Liver (tissue), 3 donors: ENCODE measurements around the gene BOLA2B.

Experiments used
- EGR1 ChIP-seq, 2 donors: IDR thresholded peaks; 2 replicates each; pipeline ENCODE4 v1.6.1; 2016 to 2018; ENCODE audit warnings: antibody characterized with exemption in 2 of 2, low read depth in 2 of 2
- FOXA1 ChIP-seq: IDR thresholded peaks from 2 replicates; pipeline ENCODE4 v1.6.1; 2016; ENCODE audit warnings: antibody characterized with exemption
- GABPA ChIP-seq, 2 donors: IDR thresholded peaks in 1 of 2; conservative IDR thresholded peaks in 1 of 2; 2 replicates each; pipeline ENCODE4 v1.6.1; 2016; ENCODE audit warnings: antibody characterized with exemption in 2 of 2, mild to moderate bottlenecking in 1 of 2, moderate library complexity in 1 of 2
- HNF4G ChIP-seq: IDR thresholded peaks from 2 replicates; pipeline ENCODE4 v1.6.1; 2016; ENCODE audit warnings: antibody characterized with exemption
- JUND ChIP-seq, 2 donors: IDR thresholded peaks; 2 replicates each; pipeline ENCODE4 v1.6.1; 2016; ENCODE audit warnings: antibody characterized with exemption in 2 of 2
- RAD21 ChIP-seq, 2 donors: IDR thresholded peaks; 2 replicates each; pipeline ENCODE4 v1.6.1; 2016; ENCODE audit warnings: antibody characterized with exemption in 2 of 2, mild to moderate bottlenecking in 2 of 2
- REST ChIP-seq: IDR thresholded peaks from 2 replicates; pipeline ENCODE4 v1.6.1; 2016; ENCODE audit warnings: antibody characterized with exemption, mild to moderate bottlenecking
- RXRA ChIP-seq, 2 donors: IDR thresholded peaks; 2 replicates each; pipeline ENCODE4 v1.6.1; 2017 to 2018; ENCODE audit warnings: antibody characterized with exemption in 2 of 2, mild to moderate bottlenecking in 1 of 2
- SP1 ChIP-seq: IDR thresholded peaks from 2 replicates; pipeline ENCODE4 v1.6.1; 2018; ENCODE audit warnings: antibody characterized with exemption, mild to moderate bottlenecking
- TAF1 ChIP-seq: conservative IDR thresholded peaks from 2 replicates; pipeline ENCODE4 v1.6.1; 2016; ENCODE audit warnings: antibody characterized with exemption, mild to moderate bottlenecking
- YY1 ChIP-seq: IDR thresholded peaks from 2 replicates; pipeline ENCODE4 v1.6.1; 2016; ENCODE audit warnings: antibody characterized with exemption, mild to moderate bottlenecking
- TF ChIP-seq, protein P1 (sequence below): fragments of 150-350 bp; IDR thresholded peaks from 2 replicates; pipeline ENCODE4 v1.5.1; 2017; ENCODE audit warnings: improper control_type of control experiment, low read depth, low read length; ENCODE audit not compliant: missing input control
- TF ChIP-seq, protein P2 (sequence below): IDR thresholded peaks from 2 replicates; pipeline ENCODE4 v1.6.1; 2016; ENCODE audit warnings: antibody characterized with exemption
- TF ChIP-seq, protein P3 (sequence below): IDR thresholded peaks from 2 replicates; pipeline ENCODE4 v1.6.1; 2016; ENCODE audit warnings: antibody characterized with exemption
- donor health status: healthy.
- donor health status: healthy.

DNA sequence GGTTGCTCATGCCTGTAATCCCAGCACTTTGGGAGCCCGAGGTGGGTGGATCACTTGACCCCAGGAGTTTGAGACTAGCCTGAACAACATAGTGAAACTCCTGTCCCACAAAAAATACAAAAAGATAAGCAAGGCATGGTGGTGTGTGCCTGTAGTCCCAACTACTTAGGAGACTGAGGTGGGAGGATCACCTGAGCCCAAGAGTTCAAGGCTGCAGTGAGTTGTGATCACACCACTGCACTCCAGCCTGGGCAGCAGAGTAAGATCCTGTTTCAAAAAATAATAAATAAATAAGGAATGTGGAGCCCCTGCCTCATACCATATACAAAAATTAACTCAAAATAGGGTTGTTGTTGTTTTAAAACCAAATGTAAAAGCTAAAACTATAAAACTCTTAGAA lies 36.3 kb downstream of the BOLA2B start:
- TF ChIP-seq, protein P1, sequence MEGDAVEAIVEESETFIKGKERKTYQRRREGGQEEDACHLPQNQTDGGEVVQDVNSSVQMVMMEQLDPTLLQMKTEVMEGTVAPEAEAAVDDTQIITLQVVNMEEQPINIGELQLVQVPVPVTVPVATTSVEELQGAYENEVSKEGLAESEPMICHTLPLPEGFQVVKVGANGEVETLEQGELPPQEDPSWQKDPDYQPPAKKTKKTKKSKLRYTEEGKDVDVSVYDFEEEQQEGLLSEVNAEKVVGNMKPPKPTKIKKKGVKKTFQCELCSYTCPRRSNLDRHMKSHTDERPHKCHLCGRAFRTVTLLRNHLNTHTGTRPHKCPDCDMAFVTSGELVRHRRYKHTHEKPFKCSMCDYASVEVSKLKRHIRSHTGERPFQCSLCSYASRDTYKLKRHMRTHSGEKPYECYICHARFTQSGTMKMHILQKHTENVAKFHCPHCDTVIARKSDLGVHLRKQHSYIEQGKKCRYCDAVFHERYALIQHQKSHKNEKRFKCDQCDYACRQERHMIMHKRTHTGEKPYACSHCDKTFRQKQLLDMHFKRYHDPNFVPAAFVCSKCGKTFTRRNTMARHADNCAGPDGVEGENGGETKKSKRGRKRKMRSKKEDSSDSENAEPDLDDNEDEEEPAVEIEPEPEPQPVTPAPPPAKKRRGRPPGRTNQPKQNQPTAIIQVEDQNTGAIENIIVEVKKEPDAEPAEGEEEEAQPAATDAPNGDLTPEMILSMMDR, result no peak
- TF ChIP-seq JUND (IDR thresholded peaks at IDR 0.05), result no peak
- TF ChIP-seq REST, result no peak
- TF ChIP-seq, protein P2, sequence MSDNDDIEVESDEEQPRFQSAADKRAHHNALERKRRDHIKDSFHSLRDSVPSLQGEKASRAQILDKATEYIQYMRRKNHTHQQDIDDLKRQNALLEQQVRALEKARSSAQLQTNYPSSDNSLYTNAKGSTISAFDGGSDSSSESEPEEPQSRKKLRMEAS, result no peak
- TF ChIP-seq SP1, result no peak
- no peak for TF ChIP-seq FOXA1
- no peak for TF ChIP-seq TAF1
- TF ChIP-seq RAD21 (IDR thresholded peaks at IDR 0.05), result no peak
- TF ChIP-seq, protein P3, sequence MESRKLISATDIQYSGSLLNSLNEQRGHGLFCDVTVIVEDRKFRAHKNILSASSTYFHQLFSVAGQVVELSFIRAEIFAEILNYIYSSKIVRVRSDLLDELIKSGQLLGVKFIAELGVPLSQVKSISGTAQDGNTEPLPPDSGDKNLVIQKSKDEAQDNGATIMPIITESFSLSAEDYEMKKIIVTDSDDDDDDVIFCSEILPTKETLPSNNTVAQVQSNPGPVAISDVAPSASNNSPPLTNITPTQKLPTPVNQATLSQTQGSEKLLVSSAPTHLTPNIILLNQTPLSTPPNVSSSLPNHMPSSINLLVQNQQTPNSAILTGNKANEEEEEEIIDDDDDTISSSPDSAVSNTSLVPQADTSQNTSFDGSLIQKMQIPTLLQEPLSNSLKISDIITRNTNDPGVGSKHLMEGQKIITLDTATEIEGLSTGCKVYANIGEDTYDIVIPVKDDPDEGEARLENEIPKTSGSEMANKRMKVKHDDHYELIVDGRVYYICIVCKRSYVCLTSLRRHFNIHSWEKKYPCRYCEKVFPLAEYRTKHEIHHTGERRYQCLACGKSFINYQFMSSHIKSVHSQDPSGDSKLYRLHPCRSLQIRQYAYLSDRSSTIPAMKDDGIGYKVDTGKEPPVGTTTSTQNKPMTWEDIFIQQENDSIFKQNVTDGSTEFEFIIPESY, result no peak
- no peak for TF ChIP-seq EGR1 (IDR thresholded peaks at IDR 0.05; ENCODE audit: low read depth in 2 of 2)
- TF ChIP-seq YY1, result no peak
- no peak for TF ChIP-seq GABPA (IDR thresholded peaks at IDR 0.05 in 1 of 2, conservative IDR thresholded peaks at IDR 0.05 in 1 of 2)
- no peak for TF ChIP-seq HNF4G
- TF ChIP-seq RXRA (IDR thresholded peaks at IDR 0.05), result no peak
